ENCODE results near the gene CMC1.
A peak's percentile ranks its signal among the peaks of the same experiment; 100 is the strongest.

CMC1 gene

DNA sequence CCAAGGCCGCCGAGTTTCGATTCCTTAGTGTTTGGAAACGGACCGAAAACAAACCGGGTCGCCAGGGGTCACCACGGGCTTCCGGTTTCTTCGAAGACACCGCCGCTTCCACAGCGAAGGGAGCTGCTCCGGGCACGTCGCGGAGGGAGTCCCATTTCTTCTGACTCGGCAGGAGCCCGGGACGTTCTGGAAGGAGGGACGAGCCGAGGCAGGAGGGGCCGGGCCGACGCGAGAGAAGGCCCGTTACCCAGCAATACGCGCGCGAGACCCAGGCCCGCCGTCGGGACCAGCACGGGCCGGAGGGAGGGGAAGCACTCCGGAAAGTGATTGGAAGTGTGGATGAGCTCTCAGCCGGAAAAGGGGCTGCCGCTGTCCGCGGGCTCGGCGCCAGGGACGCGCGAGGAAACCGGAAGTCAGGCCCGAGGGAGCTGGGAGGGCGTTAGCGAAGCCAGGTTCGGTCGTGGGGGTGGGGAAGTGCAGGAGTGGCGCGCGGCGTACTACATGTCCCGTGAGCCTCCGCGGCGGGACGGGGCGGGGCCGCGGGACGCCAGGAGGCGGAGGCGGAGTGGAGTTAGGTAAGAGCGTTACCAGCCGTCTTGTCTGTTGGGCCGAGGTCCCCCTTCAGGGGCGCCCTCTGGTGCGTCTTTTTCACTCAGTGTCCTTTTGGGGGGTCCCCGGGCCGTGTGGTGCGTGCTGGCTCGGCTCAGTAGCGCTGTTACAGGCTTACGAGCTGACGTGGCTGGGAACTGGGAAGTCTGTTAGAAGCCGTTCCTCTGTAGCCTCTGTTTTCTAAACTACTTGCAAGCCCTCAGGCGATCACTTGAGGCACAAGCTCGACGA is 107.4 kb downstream of the CMC1 start, which contains the start of the genes AZI2 and ZCWPW2:
TSS of gene AZI2 (minus strand) at position 196 of the 840 bp plus-strand sequence. CDS start 8,207 bp downstream, outside the sequence.
TSS of gene ZCWPW2 (plus strand) at position 93 of the 840 bp plus-strand sequence. CDS start 64,348 bp downstream, outside the sequence.
- peak; percentile 91 to 95 for DNase-seq
- peak within 1 kb of the TSS; percentile 93 to 94 for H3K4me3 Mint-ChIP-seq
- ATAC-seq, result peak; percentile 92
- H3K27me3 Mint-ChIP-seq, result no peaks in the 10 kb centered on the region
- H3K9me3 Mint-ChIP-seq, result peaks cover 0 to 4% of the 10 kb centered on the region in 2 donors
- H3K27ac Mint-ChIP-seq, result peak within 1 kb of the TSS; percentile 100
- peaks cover 37% of the 10 kb centered on the region for H3K4me1 Mint-ChIP-seq

DNA sequence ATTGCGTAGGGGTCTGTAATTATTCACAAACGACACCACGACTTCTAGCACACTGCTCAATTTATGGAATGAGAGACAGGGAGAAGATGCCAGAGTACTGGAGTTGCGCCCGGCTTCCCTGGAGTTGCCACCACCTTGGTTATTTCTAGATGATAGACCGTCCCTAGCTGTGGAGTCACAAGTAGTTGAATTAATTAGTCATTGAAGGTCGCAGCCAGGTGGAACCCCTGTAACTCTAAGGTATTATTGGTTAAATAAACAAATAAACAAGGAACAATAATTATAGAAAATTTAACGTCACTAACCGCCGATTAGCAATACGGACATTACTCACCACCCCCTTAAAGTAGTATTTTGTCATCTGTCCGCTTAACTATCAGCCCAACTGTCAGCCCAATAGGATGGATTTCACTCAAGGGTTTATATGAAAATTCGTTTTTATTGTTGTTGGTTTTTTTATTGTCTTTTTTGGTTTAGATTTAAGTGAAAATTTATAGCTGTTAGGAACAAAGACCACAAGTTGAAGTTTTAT is 108.1 kb downstream of the CMC1 start:
- Mint-ChIP-seq H3K27me3 (no peaks in the 10 kb centered on the region), H3K4me3 (peak overlapping the region; percentile 93 to 94), H3K27ac (peak overlapping the region; percentile 100), H3K9me3 (peaks cover 0 to 7% of the 10 kb centered on the region in 2 donors), H3K4me1 (peaks cover 37% of the 10 kb centered on the region)
- DNase-seq, result no peak
- no peak for ATAC-seq
